ENCODE measurements around the gene PDLIM7. TPM values are rescaled to one million over a fixed set of nuclear protein-coding genes. Genes with fewer than 3 reads are reported as not detected.
A peak's percentile ranks its signal among the peaks of the same experiment; 100 is the strongest.

The PDLIM7 gene
- total and polyA plus RNA-seq, 7 experiments from 2014 or later = 2.7 to 63.2 (median 4.7) TPM

GRCh38 chr5:177508837-177509236 lies 11.4 kb upstream of the PDLIM7 start:
- Histone ChIP-seq H3K36me3 (ENCODE audit: control insufficient read depth in 2 of 3, insufficient read depth in 3 of 3, low read length in 3 of 3) (peaks cover 0 to 32% (median 7%) of the 10 kb centered on the region in 3 experiments), H3K9me3 (ENCODE audit: control insufficient read depth in 2 of 3, low read length in 3 of 3) (no peaks in the 10 kb centered on the region), H3K4me3 (ENCODE audit: low read length) (no peak overlapping the region), H3K4me1 (ENCODE audit: control insufficient read depth in 2 of 2, insufficient read depth in 2 of 2, low read length in 2 of 2) (no peaks in the 10 kb centered on the region), H3K27me3 (ENCODE audit: control insufficient read depth in 2 of 2, insufficient read depth in 2 of 2, low read length in 2 of 2) (no peaks in the 10 kb centered on the region), H3K27ac (ENCODE audit: low read depth, low read length) (no peak overlapping the region)
- H3K4me1 Mint-ChIP-seq = peaks cover 4 to 28% (median 7%) of the 10 kb centered on the region in 7 donors
- H3K27me3 Mint-ChIP-seq = no peaks in the 10 kb centered on the region
- POLR2A ChIA-PET = no interaction called here
- intact Hi-C loops (cut with micrococcal nuclease) = no loop called here
- H3K4me3 Mint-ChIP-seq = peak overlapping the region in 1 of 10 donors; percentile 72
- no peak for ATAC-seq
- H3K36me3 Mint-ChIP-seq = peaks cover 7 to 20% (median 11%) of the 10 kb centered on the region in 5 donors
- DNase-seq = no peak
- no peaks in the 10 kb centered on the region for H3K9me3 Mint-ChIP-seq
- CTCF ChIA-PET = interaction anchor here (0.7 to 1.0 kb wide), 2 partner anchors 8 to 104 kb away, joined by 3 to 4 read pairs; no protein-coding TSS in a partner anchor
- no peak overlapping the region for H3K27ac Mint-ChIP-seq

- Mint-ChIP-seq H3K27ac (no peak overlapping the region), H3K27me3 (no peaks in the 10 kb centered on the region), H3K36me3 (peaks cover 7 to 15% (median 10%) of the 10 kb centered on the region in 5 donors), H3K4me1 (peaks cover 2 to 26% (median 7%) of the 10 kb centered on the region in 7 donors), H3K4me3 (no peak overlapping the region), H3K9me3 (no peaks in the 10 kb centered on the region)
- CTCF ChIA-PET = interaction anchor here (0.7 kb wide), 1 partner anchor 104 kb away, joined by 3 read pairs; no protein-coding TSS in a partner anchor
- POLR2A ChIA-PET = no interaction called here
- DNase-seq (no peak), ATAC-seq (no peak)
- Histone ChIP-seq H3K27me3 (ENCODE audit: control insufficient read depth in 2 of 2, insufficient read depth in 2 of 2, low read length in 2 of 2) (no peaks in the 10 kb centered on the region), H3K4me1 (ENCODE audit: control insufficient read depth in 2 of 2, insufficient read depth in 2 of 2, low read length in 2 of 2) (no peaks in the 10 kb centered on the region), H3K9me3 (ENCODE audit: control insufficient read depth in 2 of 3, low read length in 3 of 3) (no peaks in the 10 kb centered on the region), H3K27ac (ENCODE audit: low read depth, low read length) (no peak overlapping the region), H3K36me3 (ENCODE audit: control insufficient read depth in 2 of 3, insufficient read depth in 3 of 3, low read length in 3 of 3) (peaks cover 0 to 26% (median 6%) of the 10 kb centered on the region in 3 experiments), H3K4me3 (ENCODE audit: low read length) (no peak overlapping the region)
- intact Hi-C loops (cut with micrococcal nuclease) = no loop called here
These were observed 10.8 kb upstream of the PDLIM7 start for GRCh38 chr5:177508221-177508611.

DNA sequence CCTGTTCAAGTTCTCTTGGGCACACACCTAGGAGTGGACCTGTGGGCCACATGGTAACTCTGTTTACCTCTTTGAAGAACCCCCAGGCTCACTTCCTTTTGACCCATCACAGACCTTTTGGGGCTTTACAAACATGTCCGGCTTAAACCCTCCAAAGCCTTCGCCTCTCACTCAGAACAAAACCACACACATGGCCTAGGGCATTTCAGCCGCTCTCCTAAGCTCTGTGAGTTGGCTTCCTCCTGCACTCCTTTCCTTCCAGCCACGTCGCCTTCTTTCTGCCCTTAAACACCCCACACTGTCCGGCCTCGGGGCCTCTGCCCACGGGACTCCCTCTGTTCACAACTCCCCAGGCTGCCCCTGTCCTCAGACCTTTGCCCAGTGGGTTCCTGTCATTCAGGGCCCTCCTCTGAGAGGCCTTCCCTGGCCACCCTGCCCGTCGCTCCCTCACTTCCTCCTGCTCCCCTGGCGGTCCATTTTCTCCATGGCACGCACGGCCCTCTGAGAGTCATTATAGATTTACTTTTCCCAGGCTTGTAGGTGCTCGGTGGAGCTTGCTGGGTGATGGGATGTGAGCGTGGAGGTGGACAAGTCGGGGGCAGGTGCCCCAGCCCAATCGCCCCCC lies 10.3 kb upstream of the PDLIM7 start:
- ATAC-seq (peak; percentile 17), DNase-seq (no peak)
- Histone ChIP-seq H3K9me3 (ENCODE audit: control insufficient read depth in 2 of 3, low read length in 3 of 3) (no peaks in the 10 kb centered on the region), H3K4me3 (ENCODE audit: low read length) (no peak overlapping the region), H3K27me3 (ENCODE audit: control insufficient read depth in 2 of 2, insufficient read depth in 2 of 2, low read length in 2 of 2) (no peaks in the 10 kb centered on the region), H3K36me3 (ENCODE audit: control insufficient read depth in 2 of 3, insufficient read depth in 3 of 3, low read length in 3 of 3) (peaks cover 0 to 21% (median 3%) of the 10 kb centered on the region in 3 experiments), H3K27ac (ENCODE audit: low read depth, low read length) (no peak overlapping the region), H3K4me1 (ENCODE audit: control insufficient read depth in 2 of 2, insufficient read depth in 2 of 2, low read length in 2 of 2) (no peaks in the 10 kb centered on the region)
- peaks cover 0 to 2% (median 0%) of the 10 kb centered on the region in 11 donors for H3K9me3 Mint-ChIP-seq
- CTCF ChIA-PET = no interaction called here
- POLR2A ChIA-PET = interaction anchor here (0.6 kb wide), 1 partner anchor 16 kb away, joined by 3 read pairs; no protein-coding TSS in a partner anchor
- intact Hi-C loops (cut with micrococcal nuclease) = no loop called here
- H3K27ac Mint-ChIP-seq = peak overlapping the region in 2 of 9 donors; percentile 12 to 37
- peaks cover 2 to 27% (median 7%) of the 10 kb centered on the region in 7 donors for H3K4me1 Mint-ChIP-seq
- no peaks in the 10 kb centered on the region for H3K27me3 Mint-ChIP-seq
- H3K4me3 Mint-ChIP-seq = no peak overlapping the region
- H3K36me3 Mint-ChIP-seq = peaks cover 7 to 11% (median 10%) of the 10 kb centered on the region in 5 donors

GRCh38 chr5:177507165-177507564 lies 9.8 kb upstream of the PDLIM7 start:
- Mint-ChIP-seq H3K4me1 (peaks cover 2 to 29% (median 7%) of the 10 kb centered on the region in 7 donors), H3K27me3 (no peaks in the 10 kb centered on the region), H3K9me3 (peaks cover 0 to 2% (median 0%) of the 10 kb centered on the region in 11 donors), H3K4me3 (no peak overlapping the region), H3K27ac (no peak overlapping the region), H3K36me3 (peaks cover 6 to 11% (median 7%) of the 10 kb centered on the region in 5 donors)
- H3K9me3 ChIP-seq (ENCODE audit: control insufficient read depth in 2 of 3, low read length in 3 of 3) = no peaks in the 10 kb centered on the region
- peaks cover 0 to 16% (median 0%) of the 10 kb centered on the region in 3 experiments for H3K36me3 ChIP-seq (ENCODE audit: control insufficient read depth in 2 of 3, insufficient read depth in 3 of 3, low read length in 3 of 3)
- CTCF ChIA-PET = no interaction called here
- POLR2A ChIA-PET = interaction anchor here (0.6 kb wide), 1 partner anchor 15 kb away, joined by 3 read pairs; no protein-coding TSS in a partner anchor
- no peak overlapping the region for H3K27ac ChIP-seq (ENCODE audit: low read depth, low read length)
- DNase-seq (no peak), ATAC-seq (no peak)
- no peaks in the 10 kb centered on the region for H3K4me1 ChIP-seq (ENCODE audit: control insufficient read depth in 2 of 2, insufficient read depth in 2 of 2, low read length in 2 of 2)
- no peaks in the 10 kb centered on the region for H3K27me3 ChIP-seq (ENCODE audit: control insufficient read depth in 2 of 2, insufficient read depth in 2 of 2, low read length in 2 of 2)
- no peak overlapping the region for H3K4me3 ChIP-seq (ENCODE audit: low read length)
- intact Hi-C loops (cut with micrococcal nuclease) = no loop called here

GRCh38 chr5:177505075-177505474 lies 7.7 kb upstream of the PDLIM7 start:
- no peak overlapping the region for H3K27ac Mint-ChIP-seq
- H3K4me3 ChIP-seq (ENCODE audit: low read length) = no peak overlapping the region
- intact Hi-C loops (cut with micrococcal nuclease) = no loop called here
- no peaks in the 10 kb centered on the region for H3K9me3 ChIP-seq (ENCODE audit: control insufficient read depth in 2 of 3, low read length in 3 of 3)
- peaks cover 6 to 28% (median 11%) of the 10 kb centered on the region in 7 donors for H3K4me1 Mint-ChIP-seq
- CTCF ChIA-PET = interaction anchor here (0.7 kb wide), 1 partner anchor 28 kb away, joined by 6 read pairs; no protein-coding TSS in a partner anchor
- ATAC-seq (no peak), DNase-seq (no peak)
- POLR2A ChIA-PET = interaction anchor here (0.6 kb wide), 1 partner anchor 858 kb away, joined by 3 read pairs; no protein-coding TSS in a partner anchor
- no peaks in the 10 kb centered on the region for H3K36me3 Mint-ChIP-seq
- H3K36me3 ChIP-seq (ENCODE audit: control insufficient read depth in 2 of 3, insufficient read depth in 3 of 3, low read length in 3 of 3) = no peaks in the 10 kb centered on the region
- H3K27me3 ChIP-seq (ENCODE audit: control insufficient read depth in 2 of 2, insufficient read depth in 2 of 2, low read length in 2 of 2) = no peaks in the 10 kb centered on the region
- H3K4me1 ChIP-seq (ENCODE audit: control insufficient read depth in 2 of 2, insufficient read depth in 2 of 2, low read length in 2 of 2) = no peaks in the 10 kb centered on the region
- no peak overlapping the region for H3K4me3 Mint-ChIP-seq
- H3K27ac ChIP-seq (ENCODE audit: low read depth, low read length) = no peak overlapping the region
- peaks cover 0 to 3% (median 0%) of the 10 kb centered on the region in 11 donors for H3K9me3 Mint-ChIP-seq
- H3K27me3 Mint-ChIP-seq = peaks cover 0 to 5% (median 0%) of the 10 kb centered on the region in 5 donors

DNA sequence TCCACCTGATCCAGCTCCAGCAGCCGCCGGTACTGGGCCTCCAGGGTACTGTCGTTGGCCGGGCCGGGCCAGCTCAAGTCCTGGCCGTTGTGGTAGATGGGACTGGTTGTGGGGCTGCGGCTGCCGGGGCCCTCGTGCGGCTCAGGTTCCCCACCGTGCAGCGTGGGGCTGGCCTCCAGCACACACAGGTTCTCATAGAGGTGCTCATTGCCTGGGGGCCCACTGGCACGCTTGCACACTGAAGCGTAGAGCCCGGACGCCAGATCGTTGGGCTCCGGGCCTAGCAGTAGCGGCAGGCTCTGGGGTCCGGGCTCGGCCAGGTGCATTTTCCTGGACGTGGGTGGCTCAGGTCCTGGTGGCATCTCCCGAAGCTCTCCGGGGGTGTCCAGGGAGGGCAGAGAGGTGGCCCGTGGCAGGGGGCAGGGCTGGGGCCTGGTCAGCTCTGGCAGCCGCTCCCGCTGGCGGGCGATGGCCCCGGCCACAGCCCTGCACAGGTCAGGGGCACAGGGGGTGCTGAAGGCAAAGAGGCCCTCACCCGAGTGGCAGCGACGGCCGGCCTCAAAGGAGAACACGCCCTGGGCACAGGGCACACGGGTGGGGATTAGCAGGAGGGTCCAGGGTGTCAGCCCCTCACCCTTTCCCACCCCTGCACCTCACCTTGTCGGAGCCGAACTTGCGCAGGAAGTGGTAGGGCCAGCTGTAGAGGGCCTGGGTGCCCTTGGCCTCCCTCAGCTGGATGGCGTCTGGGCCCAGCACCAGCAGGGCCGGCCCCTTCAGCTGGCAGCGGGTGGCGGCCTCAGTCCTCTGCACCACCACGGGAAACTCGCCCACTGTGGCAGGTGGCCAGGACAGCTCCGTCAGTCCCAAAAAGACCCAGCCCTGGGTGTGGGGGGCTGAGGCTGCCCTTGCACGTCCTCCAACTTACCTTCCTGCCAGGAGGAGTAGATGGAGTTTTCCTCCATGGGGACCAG lies 7.0 kb upstream of the PDLIM7 start:
- Histone ChIP-seq H3K4me1 (ENCODE audit: control insufficient read depth in 2 of 2, insufficient read depth in 2 of 2, low read length in 2 of 2) (no peaks in the 10 kb centered on the region), H3K9me3 (ENCODE audit: control insufficient read depth in 2 of 3, low read length in 3 of 3) (no peaks in the 10 kb centered on the region), H3K36me3 (ENCODE audit: control insufficient read depth in 2 of 3, insufficient read depth in 3 of 3, low read length in 3 of 3) (no peaks in the 10 kb centered on the region), H3K27me3 (ENCODE audit: control insufficient read depth in 2 of 2, insufficient read depth in 2 of 2, low read length in 2 of 2) (no peaks in the 10 kb centered on the region), H3K27ac (ENCODE audit: low read depth, low read length) (no peak overlapping the region), H3K4me3 (ENCODE audit: low read length) (no peak overlapping the region)
- intact Hi-C loops (cut with micrococcal nuclease) = no loop called here
- ChIA-PET POLR2A (interaction anchor here (0.6 kb wide), 1 partner anchor 857 kb away, joined by 3 read pairs; no protein-coding TSS in a partner anchor), CTCF (interaction anchor here (0.9 to 7.1 kb wide), 3 partner anchors 33 to 135 kb away, joined by 3 to 77 read pairs (median 3); no protein-coding TSS in a partner anchor)
- no peaks in the 10 kb centered on the region for H3K36me3 Mint-ChIP-seq
- no peak for DNase-seq
- H3K27me3 Mint-ChIP-seq = peaks cover 0 to 12% (median 0%) of the 10 kb centered on the region in 5 donors
- H3K4me3 Mint-ChIP-seq = no peak overlapping the region
- peaks cover 0 to 3% (median 0%) of the 10 kb centered on the region in 11 donors for H3K9me3 Mint-ChIP-seq
- no peak for ATAC-seq
- peaks cover 4 to 26% (median 11%) of the 10 kb centered on the region in 7 donors for H3K4me1 Mint-ChIP-seq
- H3K27ac Mint-ChIP-seq = no peak overlapping the region
